HG03354 (cell line): ENCODE results near the gene BCAS3.

ENCODE experiments used
- ATAC-seq: cut with Tn5 transposase; IDR thresholded peaks from one replicate; pipeline ENCODE4 v1.9.1; 2021; ENCODE audit warnings: mild to moderate bottlenecking; ENCODE audit not compliant: unreplicated experiment, poor library complexity, severe bottlenecking

Gene BCAS3

GRCh38 chr17:61283043-61283442 lies 605.4 kb downstream of the BCAS3 start:
- no peak for ATAC-seq

GRCh38 chr17:61284174-61284573 lies 606.5 kb downstream of the BCAS3 start:
- no peak for ATAC-seq

- no peak for ATAC-seq
Observed at GRCh38 chr17:61284746-61285145, 607.1 kb downstream of the BCAS3 start.

- no peak for ATAC-seq
Observed at GRCh38 chr17:61285526-61286320, 608.1 kb downstream of the BCAS3 start.

- no peak for ATAC-seq
Observed at GRCh38 chr17:61286449-61286848, 608.8 kb downstream of the BCAS3 start.

- ATAC-seq = no peak
Observed at GRCh38 chr17:61289408-61290385, 612.0 kb downstream of the BCAS3 start.

GRCh38 chr17:61291451-61292285 lies 614.0 kb downstream of the BCAS3 start:
- no peak for ATAC-seq

GRCh38 chr17:61294286-61294685 lies 616.6 kb downstream of the BCAS3 start:
- ATAC-seq = no peak

- no peak for ATAC-seq
Observed at GRCh38 chr17:61294777-61295176, 617.1 kb downstream of the BCAS3 start.

GRCh38 chr17:61296058-61296457 lies 618.4 kb downstream of the BCAS3 start:
- no peak for ATAC-seq

GRCh38 chr17:61299517-61300513 lies 622.2 kb downstream of the BCAS3 start:
- no peak for ATAC-seq

GRCh38 chr17:61302953-61303816 lies 625.5 kb downstream of the BCAS3 start:
- no peak for ATAC-seq

GRCh38 chr17:61303817-61304096 lies 626.1 kb downstream of the BCAS3 start:
- ATAC-seq = no peak

GRCh38 chr17:61305024-61305423 lies 627.4 kb downstream of the BCAS3 start:
- no peak for ATAC-seq

- no peak for ATAC-seq
Observed at GRCh38 chr17:61306003-61306402, 628.4 kb downstream of the BCAS3 start.

- no peak for ATAC-seq
Observed at GRCh38 chr17:61307905-61308886, 630.5 kb downstream of the BCAS3 start.
